Esophagus muscularis mucosa (tissue), 4 donors: Measurements from ENCODE around the gene TRAPPC10. TPM values are rescaled to one million over a fixed set of nuclear protein-coding genes. Genes with fewer than 3 reads are reported as not detected.

Experiments
- DNase-seq: peaks from one replicate; pipeline ENCODE4 v3.0.0-alpha.2; 2017; ENCODE audit errors: extremely low spot score
- H3K27ac ChIP-seq, 4 donors: fragments of 200-600 bp; sonication (generic); replicated peaks in 1 of 4; 1 replicate in 3 of 4; 2 replicates in 1 of 4; pipeline ENCODE4 v1.5.1; 2016 to 2019; ENCODE audit warnings: mild to moderate bottlenecking in 1 of 4
- H3K27me3 ChIP-seq, 4 donors: fragments of 200-600 bp; sonication (generic); one replicate each; pipeline versions ENCODE4 v1.5.1 to v1.6.0; 2016 to 2019
- H3K36me3 ChIP-seq, 4 donors: fragments of 200-600 bp; sonication (generic); one replicate each; pipeline ENCODE4 v1.5.1; 2016 to 2019
- H3K4me1 ChIP-seq, 4 donors: fragments of 200-600 bp; sonication (generic); one replicate each; pipeline ENCODE4 v1.5.1; 2016 to 2019
- H3K4me3 ChIP-seq, 4 donors: fragments of 200-600 bp; sonication (generic); 1 replicate in 2 of 4; 2 replicates in 2 of 4; pipeline ENCODE4 v1.5.1; 2016 to 2019; ENCODE audit warnings: mild to moderate bottlenecking in 4 of 4, moderate library complexity in 1 of 4
- H3K9me3 ChIP-seq, 4 donors: fragments of 200-600 bp; sonication (generic); 1 replicate in 3 of 4; 2 replicates in 1 of 4; pipeline ENCODE4 v1.5.1; 2016 to 2019
- EP300 ChIP-seq: sonication (generic); formaldehyde crosslinking; IDR thresholded peaks from one replicate; pipeline ENCODE4 v1.6.1; 2017; ENCODE audit warnings: antibody characterized with exemption
- POLR2A ChIP-seq: fragments of 450-650 bp; IDR thresholded peaks from one replicate; pipeline ENCODE4 v1.6.1; 2017; ENCODE audit warnings: antibody characterized with exemption, moderate library complexity, mild to moderate bottlenecking, low read depth
- POLR2AphosphoS5 ChIP-seq, 2 donors: sonication (generic); formaldehyde crosslinking; IDR thresholded peaks; one replicate each; pipeline ENCODE4 v1.6.1; 2017; ENCODE audit warnings: antibody characterized with exemption in 2 of 2
- WGBS: methylation state at CpG from one replicate; pipeline ENCODE4 v1.1.5; 2018; 5-methylcytosine and 5-hydroxymethylcytosine counted together
- intact Hi-C: fragments of 100-400 bp; cut with DNase I; formaldehyde crosslinking; loops from one replicate; pipeline ENCODE4 v1.15.1; 2023
- total RNA-seq, 4 donors: library from RNA; depleted of rRNA; stranded (reverse); fragments of >200 nt; gene quantifications; one replicate each; pipeline versions ENCODE4 v1.1.0 to v1.2.1, GENCODE V29; 2016
- TF ChIP-seq, protein P1 (sequence below), 3 experiments: fragments of 200-600 bp in 2 of 3; fragments of 450-650 bp in 1 of 3; sonication (generic) in 2 of 3; IDR thresholded peaks; one replicate each; pipeline ENCODE4 v1.5.1; 2017 to 2019; ENCODE audit warnings: antibody characterized with exemption in 3 of 3, mild to moderate bottlenecking in 2 of 3, moderate library complexity in 1 of 3

Gene TRAPPC10
- total RNA-seq, 4 donors from 2014 or later, result 14.5 to 35.2 (median 20.5) TPM

DNA sequence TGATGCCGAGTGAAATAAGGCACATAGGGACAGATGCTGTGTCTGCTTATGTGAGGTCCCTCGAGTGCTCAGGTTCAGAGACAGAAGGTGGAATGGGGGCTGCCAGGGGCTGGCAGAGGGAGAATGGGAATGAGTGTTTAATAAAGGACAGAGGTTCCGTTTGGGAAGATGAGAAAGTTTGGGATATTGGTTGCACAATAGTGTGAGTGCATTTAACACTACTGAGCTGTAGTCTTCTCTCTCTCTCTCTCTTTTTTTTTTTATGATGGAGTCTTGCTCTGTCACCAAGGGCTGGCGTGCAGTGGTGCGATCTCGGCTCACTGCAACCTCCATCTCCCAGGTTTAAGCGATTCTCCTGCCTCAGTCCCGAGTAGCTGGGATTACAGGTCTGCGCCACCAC, 44.9 kb downstream of the TRAPPC10 start:
- TF ChIP-seq, protein P1, sequence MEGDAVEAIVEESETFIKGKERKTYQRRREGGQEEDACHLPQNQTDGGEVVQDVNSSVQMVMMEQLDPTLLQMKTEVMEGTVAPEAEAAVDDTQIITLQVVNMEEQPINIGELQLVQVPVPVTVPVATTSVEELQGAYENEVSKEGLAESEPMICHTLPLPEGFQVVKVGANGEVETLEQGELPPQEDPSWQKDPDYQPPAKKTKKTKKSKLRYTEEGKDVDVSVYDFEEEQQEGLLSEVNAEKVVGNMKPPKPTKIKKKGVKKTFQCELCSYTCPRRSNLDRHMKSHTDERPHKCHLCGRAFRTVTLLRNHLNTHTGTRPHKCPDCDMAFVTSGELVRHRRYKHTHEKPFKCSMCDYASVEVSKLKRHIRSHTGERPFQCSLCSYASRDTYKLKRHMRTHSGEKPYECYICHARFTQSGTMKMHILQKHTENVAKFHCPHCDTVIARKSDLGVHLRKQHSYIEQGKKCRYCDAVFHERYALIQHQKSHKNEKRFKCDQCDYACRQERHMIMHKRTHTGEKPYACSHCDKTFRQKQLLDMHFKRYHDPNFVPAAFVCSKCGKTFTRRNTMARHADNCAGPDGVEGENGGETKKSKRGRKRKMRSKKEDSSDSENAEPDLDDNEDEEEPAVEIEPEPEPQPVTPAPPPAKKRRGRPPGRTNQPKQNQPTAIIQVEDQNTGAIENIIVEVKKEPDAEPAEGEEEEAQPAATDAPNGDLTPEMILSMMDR (IDR thresholded peaks at IDR 0.05), result no peak
- TF ChIP-seq POLR2A, result no peak
- TF ChIP-seq POLR2AphosphoS5 (IDR thresholded peaks at IDR 0.05), result no peak
- TF ChIP-seq EP300, result no peak
- WGBS, result 98% methylated on average over 9 of the region's 9 CpGs
- H3K4me3 ChIP-seq, result no peak overlapping the region
- no peaks in the 10 kb centered on the region for H3K9me3 ChIP-seq
- DNase-seq, result no peak
- intact Hi-C loops, result no loop called here
- no peaks in the 10 kb centered on the region for H3K27me3 ChIP-seq
- H3K4me1 ChIP-seq, result peaks cover 6 to 11% (median 10%) of the 10 kb centered on the region in 4 donors
- H3K27ac ChIP-seq, result no peak overlapping the region
- peaks cover 36 to 75% (median 55%) of the 10 kb centered on the region in 4 donors for H3K36me3 ChIP-seq

DNA sequence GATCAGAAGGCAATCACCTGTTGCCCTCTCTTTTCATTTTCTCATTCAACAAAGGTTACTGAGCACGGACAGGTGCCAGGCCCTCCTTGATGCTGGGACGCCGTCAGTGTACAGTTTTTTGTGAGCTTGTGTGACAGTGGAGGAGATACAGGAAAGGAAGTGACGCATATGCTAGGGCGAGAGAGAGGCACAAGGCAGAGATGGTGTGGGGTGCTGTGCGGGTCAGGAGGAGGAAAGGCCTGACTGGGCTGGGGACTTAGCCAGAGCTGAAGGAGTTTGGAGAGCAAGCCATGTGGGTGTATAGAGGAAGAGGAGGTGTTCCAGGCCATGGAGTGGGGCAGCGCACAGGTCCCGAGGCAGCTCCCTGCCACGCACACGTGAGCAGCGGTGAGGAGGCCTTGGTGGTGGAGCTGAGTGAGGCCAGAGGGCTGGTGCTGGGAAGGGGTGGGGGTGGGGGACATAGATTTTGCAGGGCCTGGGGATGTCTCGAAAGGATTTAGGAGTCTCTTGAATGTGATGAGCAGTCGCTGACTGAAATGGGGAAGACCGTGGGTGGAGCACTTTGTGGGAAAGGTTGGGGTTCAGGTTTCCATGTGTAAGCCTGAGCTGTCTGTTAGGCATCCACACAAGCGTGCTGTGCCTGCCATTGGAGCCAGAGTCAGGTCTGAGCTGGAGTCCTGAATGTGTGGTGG, 46.0 kb downstream of the TRAPPC10 start:
- WGBS, result 95% methylated on average over 15 of the region's 15 CpGs
- no peaks in the 10 kb centered on the region for H3K9me3 ChIP-seq
- peaks cover 0 to 4% (median 0%) of the 10 kb centered on the region in 4 donors for H3K4me1 ChIP-seq
- TF ChIP-seq, protein P1 (IDR thresholded peaks at IDR 0.05), result no peak
- TF ChIP-seq EP300, result no peak
- H3K27ac ChIP-seq, result no peak overlapping the region
- no peak for DNase-seq
- no peak overlapping the region for H3K4me3 ChIP-seq
- H3K36me3 ChIP-seq, result peaks cover 36 to 86% (median 62%) of the 10 kb centered on the region in 4 donors
- intact Hi-C loops, result no loop called here
- H3K27me3 ChIP-seq, result no peaks in the 10 kb centered on the region

DNA sequence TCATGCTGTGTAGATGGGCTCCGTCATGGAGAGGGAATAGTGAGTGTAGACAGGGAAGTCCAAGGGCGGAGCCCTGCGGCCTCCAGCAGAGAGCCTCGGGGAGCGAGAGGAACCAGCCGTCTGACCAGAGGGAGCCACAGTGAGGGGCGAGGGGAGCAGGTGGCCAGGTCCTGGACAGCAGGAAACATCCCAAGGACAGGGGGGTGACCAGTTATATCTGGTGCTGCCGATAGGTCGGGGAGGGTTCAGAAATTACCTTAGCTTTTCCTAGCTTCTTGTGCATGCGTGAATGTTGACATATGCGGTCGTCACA, 46.5 kb downstream of the TRAPPC10 start:
- Histone ChIP-seq H3K4me3 (no peak overlapping the region), H3K36me3 (peaks cover 38 to 88% (median 66%) of the 10 kb centered on the region in 4 donors), H3K9me3 (no peaks in the 10 kb centered on the region), H3K27me3 (no peaks in the 10 kb centered on the region), H3K4me1 (peaks cover 0 to 4% (median 0%) of the 10 kb centered on the region in 4 donors), H3K27ac (no peak overlapping the region)
- no peak for TF ChIP-seq EP300
- TF ChIP-seq POLR2AphosphoS5 (IDR thresholded peaks at IDR 0.05), result no peak
- TF ChIP-seq, protein P1 (IDR thresholded peaks at IDR 0.05), result no peak
- no peak for TF ChIP-seq POLR2A
- WGBS, result 90% methylated on average over 12 of the region's 12 CpGs
- intact Hi-C loops, result no loop called here
- DNase-seq, result no peak

DNA sequence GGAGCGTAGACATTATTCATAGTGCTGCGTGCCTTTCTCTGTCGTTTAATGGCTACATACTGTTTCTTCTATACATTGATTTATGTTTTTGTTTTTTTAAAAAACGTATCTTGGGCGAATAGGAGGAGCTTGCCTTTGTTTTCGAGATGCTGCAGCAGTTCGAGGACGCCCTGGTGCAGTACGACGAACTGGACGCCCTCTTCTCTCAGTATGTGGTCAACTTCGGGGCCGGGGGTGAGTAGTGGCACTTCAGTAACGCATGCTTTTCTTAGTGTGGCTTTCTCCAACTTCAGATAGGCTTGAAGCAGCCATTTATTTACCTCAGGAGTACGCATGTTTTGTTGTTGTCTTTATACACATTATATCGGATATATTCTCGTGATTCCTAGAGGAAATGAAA, 46.9 kb downstream of the TRAPPC10 start:
- Histone ChIP-seq H3K4me1 (peaks cover 0 to 4% (median 0%) of the 10 kb centered on the region in 4 donors), H3K9me3 (no peaks in the 10 kb centered on the region), H3K36me3 (peaks cover 41 to 88% (median 68%) of the 10 kb centered on the region in 4 donors), H3K27ac (no peak overlapping the region), H3K27me3 (no peaks in the 10 kb centered on the region), H3K4me3 (no peak overlapping the region)
- TF ChIP-seq EP300 (no peak), POLR2A (no peak), POLR2AphosphoS5 (IDR thresholded peaks at IDR 0.05) (no peak)
- TF ChIP-seq, protein P1 (IDR thresholded peaks at IDR 0.05), result no peak
- WGBS, result 92% methylated on average over 17 of the region's 17 CpGs
- intact Hi-C loops, result no loop called here
- no peak for DNase-seq

DNA sequence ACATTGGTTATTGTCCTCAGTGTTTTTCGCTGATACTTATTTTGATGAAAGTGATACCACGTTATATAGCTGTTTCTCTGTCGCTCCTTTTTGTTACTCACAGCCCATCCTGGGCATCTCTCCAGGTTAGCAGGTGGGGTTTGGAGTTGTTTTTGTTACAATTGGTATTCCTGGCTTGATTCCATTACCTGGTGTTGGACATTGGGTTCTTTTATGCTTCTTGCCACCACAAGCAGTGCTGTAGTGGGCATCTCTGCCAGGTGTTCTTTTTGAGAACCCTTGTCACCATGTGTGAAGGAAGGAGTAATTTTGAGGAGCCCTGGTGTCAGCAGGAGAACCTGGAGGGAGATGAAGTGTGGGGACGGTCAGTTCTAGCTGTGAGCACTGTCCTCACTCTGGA, 47.6 kb downstream of the TRAPPC10 start:
- no peak for DNase-seq
- 88% methylated on average over 4 of the region's 4 CpGs for WGBS
- Histone ChIP-seq H3K36me3 (peaks cover 43 to 93% (median 72%) of the 10 kb centered on the region in 4 donors), H3K4me1 (peaks cover 0 to 1% (median 0%) of the 10 kb centered on the region in 4 donors), H3K4me3 (no peak overlapping the region), H3K27ac (no peak overlapping the region), H3K27me3 (no peaks in the 10 kb centered on the region), H3K9me3 (no peaks in the 10 kb centered on the region)
- intact Hi-C loops, result no loop called here
- TF ChIP-seq POLR2A (no peak), EP300 (no peak), POLR2AphosphoS5 (IDR thresholded peaks at IDR 0.05) (no peak)
- TF ChIP-seq, protein P1 (IDR thresholded peaks at IDR 0.05), result no peak
